T-helper 1 cell treated with Interleukin-12 subunit alpha and Interleukin-12 subunit beta and Interleukin-4 antibody, amounts not matched to agents 30 μg/mL and 1 μg/mL, for 36 hours (primary cell): ENCODE measurements around the gene CD74.

Source experiments
- H3K27ac Mint-ChIP-seq: one replicate; pipeline ENCODE4 v1.8.0; 2021; ENCODE audit warnings: mild to moderate bottlenecking, mixed read lengths
- H3K27me3 Mint-ChIP-seq: one replicate; pipeline ENCODE4 v1.8.0; 2021; ENCODE audit warnings: low read depth, mixed read lengths
- H3K36me3 Mint-ChIP-seq: one replicate; pipeline ENCODE4 v1.8.0; 2021; ENCODE audit warnings: low read depth, mixed read lengths
- H3K4me1 Mint-ChIP-seq: one replicate; pipeline ENCODE4 v1.8.0; 2021; ENCODE audit warnings: low read depth, mixed read lengths
- H3K4me3 Mint-ChIP-seq: one replicate; pipeline ENCODE4 v1.8.0; 2021; ENCODE audit warnings: mild to moderate bottlenecking, moderate library complexity, mixed read lengths
- H3K9me3 Mint-ChIP-seq: one replicate; pipeline ENCODE4 v1.8.0; 2021; ENCODE audit warnings: mixed read lengths

Gene CD74

GRCh38 chr5:150386024-150386855, 26.5 kb downstream of the CD74 start:
- H3K9me3 Mint-ChIP-seq: no peaks in the 10 kb centered on the region
- no peak overlapping the region for H3K27ac Mint-ChIP-seq
- no peaks in the 10 kb centered on the region for H3K4me1 Mint-ChIP-seq
- no peaks in the 10 kb centered on the region for H3K27me3 Mint-ChIP-seq
- no peak overlapping the region for H3K4me3 Mint-ChIP-seq
- H3K36me3 Mint-ChIP-seq: peaks cover 15% of the 10 kb centered on the region

DNA sequence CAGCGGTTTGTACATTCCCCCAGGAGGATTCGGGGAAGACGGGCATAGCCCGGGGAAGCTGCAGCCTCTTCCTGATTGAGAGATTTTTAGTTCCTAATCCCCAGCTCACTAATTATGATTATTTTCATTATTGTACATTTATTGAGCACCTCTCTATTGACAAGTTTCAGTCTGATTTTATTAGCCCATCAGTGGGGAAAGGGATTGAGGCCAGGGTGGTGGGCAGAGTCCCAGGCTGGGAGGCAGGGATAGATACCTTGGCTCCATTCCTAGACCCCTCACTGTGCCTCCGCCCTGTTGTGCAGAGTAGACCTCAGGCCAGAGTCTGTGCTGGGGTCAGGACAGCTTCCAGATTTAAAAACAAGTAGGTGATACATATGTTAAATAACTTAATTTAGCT, 28.0 kb downstream of the CD74 start:
- H3K4me1 Mint-ChIP-seq: no peaks in the 10 kb centered on the region
- H3K27ac Mint-ChIP-seq: no peak overlapping the region
- no peak overlapping the region for H3K4me3 Mint-ChIP-seq
- H3K36me3 Mint-ChIP-seq: peaks cover 19% of the 10 kb centered on the region
- H3K27me3 Mint-ChIP-seq: no peaks in the 10 kb centered on the region
- no peaks in the 10 kb centered on the region for H3K9me3 Mint-ChIP-seq

GRCh38 chr5:150377964-150378694, 34.6 kb downstream of the CD74 start:
- no peak overlapping the region for H3K4me3 Mint-ChIP-seq
- H3K27me3 Mint-ChIP-seq: no peaks in the 10 kb centered on the region
- H3K27ac Mint-ChIP-seq: no peak overlapping the region
- H3K36me3 Mint-ChIP-seq: peaks cover 39% of the 10 kb centered on the region
- peaks cover 1% of the 10 kb centered on the region for H3K4me1 Mint-ChIP-seq
- no peaks in the 10 kb centered on the region for H3K9me3 Mint-ChIP-seq

GRCh38 chr5:150376799-150377771, 35.6 kb downstream of the CD74 start:
- Mint-ChIP-seq H3K27ac (no peak overlapping the region), H3K36me3 (peaks cover 39% of the 10 kb centered on the region), H3K27me3 (no peaks in the 10 kb centered on the region), H3K4me1 (peaks cover 1% of the 10 kb centered on the region), H3K9me3 (no peaks in the 10 kb centered on the region), H3K4me3 (no peak overlapping the region)

DNA sequence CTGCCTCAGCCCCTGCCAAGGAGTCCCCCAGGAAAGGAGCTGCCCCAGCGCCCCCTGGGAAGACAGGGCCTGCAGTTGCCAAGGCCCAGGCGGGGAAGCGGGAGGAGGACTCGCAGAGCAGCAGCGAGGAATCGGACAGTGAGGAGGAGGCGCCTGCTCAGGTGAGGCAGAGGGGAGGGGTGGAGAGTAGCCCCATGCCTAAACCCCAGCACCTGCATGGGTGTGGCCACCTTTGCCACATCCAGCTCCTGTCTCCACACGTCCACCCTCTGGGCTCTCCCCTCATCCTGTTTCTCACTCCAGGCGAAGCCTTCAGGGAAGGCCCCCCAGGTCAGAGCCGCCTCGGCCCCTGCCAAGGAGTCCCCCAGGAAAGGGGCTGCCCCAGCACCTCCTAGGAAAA, 38.1 kb downstream of the CD74 start:
- peaks cover 43% of the 10 kb centered on the region for H3K36me3 Mint-ChIP-seq
- H3K27me3 Mint-ChIP-seq: no peaks in the 10 kb centered on the region
- H3K9me3 Mint-ChIP-seq: no peaks in the 10 kb centered on the region
- no peak overlapping the region for H3K4me3 Mint-ChIP-seq
- H3K27ac Mint-ChIP-seq: no peak overlapping the region
- peaks cover 1% of the 10 kb centered on the region for H3K4me1 Mint-ChIP-seq

DNA sequence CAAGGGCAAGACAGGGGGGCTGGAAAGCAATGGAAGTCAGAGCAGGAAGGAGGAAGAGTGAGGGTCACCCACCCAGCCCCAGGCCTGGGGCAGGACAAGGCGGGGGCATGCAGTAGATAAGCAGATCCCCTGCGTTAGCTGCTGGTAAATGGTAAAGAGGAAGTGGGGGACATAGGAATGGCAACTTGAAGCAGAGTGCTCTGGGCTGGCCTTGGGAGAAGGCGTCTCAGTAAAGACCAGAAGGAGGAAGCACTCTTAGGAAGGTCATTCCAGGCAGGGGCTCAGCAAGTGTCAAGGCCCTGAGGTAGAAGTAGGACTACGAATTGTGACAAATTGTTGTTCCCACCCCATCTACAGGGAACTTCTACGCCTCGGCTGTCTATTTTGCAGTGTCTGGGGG, 40.1 kb downstream of the CD74 start:
- peaks cover under 1% of the 10 kb centered on the region for H3K4me1 Mint-ChIP-seq

DNA sequence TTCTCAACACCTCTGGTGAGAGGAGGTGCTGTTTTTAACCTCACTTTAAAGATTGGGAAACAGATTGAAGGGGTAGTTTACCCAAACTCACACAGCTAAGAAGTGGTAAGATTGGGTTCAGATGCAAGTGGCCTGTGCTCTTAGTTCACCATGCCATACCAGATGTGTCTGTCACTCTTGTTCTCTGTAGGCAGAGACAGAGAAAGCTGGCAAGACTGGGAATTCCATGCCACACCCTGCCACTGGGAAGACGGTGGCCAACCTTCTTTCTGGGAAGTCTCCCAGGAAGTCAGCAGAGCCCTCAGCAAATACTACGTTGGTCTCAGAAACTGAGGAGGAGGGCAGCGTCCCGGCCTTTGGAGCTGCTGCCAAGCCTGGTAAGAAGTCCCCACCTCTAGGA, 44.2 kb downstream of the CD74 start:
- Mint-ChIP-seq H3K27me3 (no peaks in the 10 kb centered on the region), H3K4me1 (peaks cover 1% of the 10 kb centered on the region), H3K4me3 (no peak overlapping the region), H3K9me3 (no peaks in the 10 kb centered on the region), H3K27ac (no peak overlapping the region), H3K36me3 (peaks cover 32% of the 10 kb centered on the region)

More for the DNA sequence above, 40.1 kb downstream of the CD74 start:
- Mint-ChIP-seq H3K27me3 (no peaks in the 10 kb centered on the region), H3K36me3 (peaks cover 37% of the 10 kb centered on the region), H3K27ac (no peak overlapping the region), H3K9me3 (no peaks in the 10 kb centered on the region), H3K4me3 (no peak overlapping the region)

- Mint-ChIP-seq H3K4me1 (peaks cover 26% of the 10 kb centered on the region), H3K4me3 (no peak overlapping the region), H3K36me3 (peaks cover 32% of the 10 kb centered on the region), H3K27me3 (no peaks in the 10 kb centered on the region), H3K27ac (no peak overlapping the region), H3K9me3 (no peaks in the 10 kb centered on the region)
Measured at GRCh38 chr5:150364004-150364403, 48.7 kb downstream of the CD74 start.

DNA sequence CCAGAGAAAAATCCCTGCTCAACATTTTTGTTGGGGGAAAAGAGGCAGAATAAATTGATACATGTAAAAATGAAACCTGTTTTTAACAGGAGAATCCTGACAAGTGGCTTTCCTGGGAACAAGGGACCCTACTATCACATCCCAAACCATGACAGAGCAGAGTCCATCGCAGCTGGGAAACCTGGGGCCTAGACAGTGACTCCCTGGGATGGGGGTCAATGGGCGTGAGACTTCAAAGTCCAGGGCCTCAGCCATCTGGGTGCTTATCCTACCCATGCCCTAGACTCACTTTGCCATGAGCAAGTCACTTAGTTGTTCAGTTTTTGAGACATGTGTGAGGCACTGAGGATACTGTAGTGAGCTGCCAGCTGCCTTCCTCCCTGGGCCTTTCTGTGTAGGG, 49.5 kb downstream of the CD74 start:
- Mint-ChIP-seq H3K36me3 (peaks cover 30% of the 10 kb centered on the region), H3K4me1 (peaks cover 32% of the 10 kb centered on the region)

DNA sequence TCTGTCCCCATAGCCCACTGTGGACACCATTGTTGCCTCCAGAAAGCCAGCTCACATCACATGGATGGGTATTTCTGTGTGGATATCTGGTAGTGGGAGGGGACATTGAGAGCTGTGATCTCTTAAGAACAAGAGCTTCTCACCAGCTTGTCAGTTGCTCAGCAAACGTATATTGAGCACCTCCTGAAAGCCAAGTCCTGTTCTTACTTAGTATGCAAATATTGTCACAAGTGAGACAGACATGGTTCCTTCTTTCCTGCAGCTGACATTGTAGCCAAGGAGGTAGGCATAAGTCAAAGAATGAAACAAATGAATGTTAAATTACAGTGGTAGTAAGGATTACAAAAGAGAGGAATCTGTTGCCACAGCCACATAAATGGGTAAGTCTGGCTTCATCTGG, 51.4 kb downstream of the CD74 start:
- Mint-ChIP-seq H3K4me1 (peaks cover 36% of the 10 kb centered on the region), H3K9me3 (no peaks in the 10 kb centered on the region), H3K36me3 (peaks cover 26% of the 10 kb centered on the region), H3K4me3 (no peak overlapping the region), H3K27ac (no peak overlapping the region), H3K27me3 (no peaks in the 10 kb centered on the region)

More for the DNA sequence above, 49.5 kb downstream of the CD74 start:
- Mint-ChIP-seq H3K9me3 (no peaks in the 10 kb centered on the region), H3K27me3 (no peaks in the 10 kb centered on the region), H3K27ac (no peak overlapping the region), H3K4me3 (no peak overlapping the region)

GRCh38 chr5:150358261-150359095, 54.2 kb downstream of the CD74 start:
- H3K4me3 Mint-ChIP-seq: peak overlapping the region; percentile 88
- H3K36me3 Mint-ChIP-seq: peaks cover 16% of the 10 kb centered on the region
- H3K9me3 Mint-ChIP-seq: no peaks in the 10 kb centered on the region
- H3K4me1 Mint-ChIP-seq: peaks cover 35% of the 10 kb centered on the region
- H3K27me3 Mint-ChIP-seq: peaks cover 15% of the 10 kb centered on the region
- peak overlapping the region; percentile 86 for H3K27ac Mint-ChIP-seq

DNA sequence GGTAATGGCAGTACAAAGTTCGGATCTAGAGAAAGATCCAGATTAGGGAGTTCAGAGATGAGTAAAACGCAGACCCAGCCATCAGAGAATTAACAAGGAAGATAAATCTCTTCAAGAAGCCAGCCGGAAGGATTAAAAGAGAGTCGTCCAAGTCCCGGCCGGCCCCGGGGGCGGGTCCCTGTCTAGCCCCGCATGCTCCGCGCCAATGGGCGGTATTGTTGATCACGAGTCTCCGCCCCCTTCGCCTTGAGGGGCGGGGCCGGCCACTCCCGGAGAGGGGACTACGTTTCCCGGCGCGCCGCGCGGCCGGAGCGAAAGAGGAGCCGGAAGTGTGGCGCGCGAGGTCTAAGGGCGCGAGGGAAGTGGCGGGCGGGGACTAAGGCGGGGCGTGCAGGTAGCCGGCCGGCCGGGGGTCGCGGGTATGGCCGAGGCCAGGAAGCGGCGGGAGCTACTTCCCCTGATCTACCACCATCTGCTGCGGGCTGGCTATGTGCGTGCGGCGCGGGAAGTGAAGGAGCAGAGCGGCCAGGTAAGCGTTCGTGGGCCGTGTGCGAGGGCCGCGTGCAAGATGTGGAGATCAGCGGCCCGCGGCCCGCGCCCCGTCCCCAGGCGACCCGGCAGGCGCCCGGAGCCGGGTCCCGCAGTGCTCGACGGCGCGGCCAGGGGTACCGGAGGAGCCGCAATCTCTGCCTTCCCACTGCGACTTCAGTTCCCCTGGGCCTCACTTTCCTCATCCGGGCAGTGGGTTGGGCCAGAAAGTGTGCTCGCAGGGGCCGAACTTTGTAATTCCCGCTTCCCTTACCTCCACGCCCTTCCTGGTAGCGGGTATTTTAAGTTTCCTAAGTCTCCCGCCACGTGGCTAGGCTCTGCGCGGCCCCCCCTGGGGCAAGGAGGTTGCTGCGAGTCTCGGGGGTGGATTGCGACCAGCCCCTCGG, 55.1 kb downstream of the CD74 start, which contains the start of gene TCOF1:
TCOF1 (plus strand) TSS at position 372 of the 935 bp plus-strand sequence; CDS start at position 422, 50 bp downstream.
- Mint-ChIP-seq H3K9me3 (no peaks in the 10 kb centered on the region), H3K36me3 (peaks cover 15% of the 10 kb centered on the region), H3K27me3 (peaks cover 15% of the 10 kb centered on the region), H3K4me1 (peaks cover 31% of the 10 kb centered on the region), H3K4me3 (peak within 1 kb of the TSS; percentile 88), H3K27ac (peak within 1 kb of the TSS; percentile 86)
